ENCODE measurements around the gene TIPRL. TPM values are rescaled to one million over a fixed set of nuclear protein-coding genes. Genes with fewer than 3 reads are reported as not detected.
"Not testable (repeated sequence)": the region's sequence is repeated elsewhere in the genome, so short reads cannot be mapped to it uniquely, and the experiment has no call there.

Gene TIPRL
- polyA plus RNA-seq (ENCODE audit: insufficient read length in 4 of 4) = 10 to 100 TPM; 41.0 to 58.9 (median 56.3) TPM

- peak; percentile 87 to 95 (median 94) for DNase-seq (ENCODE audit: low read depth in 4 of 4, low spot score in 3 of 4)
Observed at GRCh38 chr1:168178638-168179437, at the start of gene TIPRL. TSS of gene TIPRL (plus strand) at chr1:168178962. CDS start at chr1:168179078, 116 bp downstream.

- no peak for DNase-seq (ENCODE audit: low read depth in 4 of 4, low spot score in 3 of 4)
Observed at GRCh38 chr1:168129933-168130332, 48.8 kb upstream of the TIPRL start.

- DNase-seq (ENCODE audit: low read depth in 4 of 4, low spot score in 3 of 4) = no peak
Observed at GRCh38 chr1:168134132-168134531, 44.6 kb upstream of the TIPRL start.

DNA sequence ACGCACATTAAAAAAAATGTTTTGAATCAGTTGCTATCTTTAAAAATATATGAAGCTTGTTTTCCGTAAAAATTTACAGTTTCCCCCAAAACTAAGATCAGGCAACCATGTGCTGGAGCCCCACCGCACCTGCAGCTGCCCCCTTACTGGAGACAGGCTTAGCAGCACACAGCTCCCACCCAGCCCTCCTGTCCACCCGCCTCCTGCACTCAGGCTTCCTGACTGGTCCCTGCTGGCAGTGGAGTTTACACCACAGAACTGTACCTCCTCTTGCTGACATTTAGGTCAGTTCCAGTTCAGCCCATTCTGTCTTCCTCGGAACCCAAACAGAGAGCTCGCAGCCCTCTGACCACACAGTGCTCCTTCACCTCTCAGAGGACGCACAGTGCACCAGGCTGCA is 44.1 kb upstream of the TIPRL start:
- DNase-seq (ENCODE audit: low read depth in 4 of 4, low spot score in 3 of 4) = no peak

GRCh38 chr1:168135116-168135920 is 43.4 kb upstream of the TIPRL start:
- no peak for DNase-seq (ENCODE audit: low read depth in 4 of 4, low spot score in 3 of 4)

- peak in 1 of 4 donors; percentile 14 for DNase-seq (ENCODE audit: low read depth in 4 of 4, low spot score in 3 of 4)
Observed at GRCh38 chr1:168135921-168136708, 42.6 kb upstream of the TIPRL start.

DNA sequence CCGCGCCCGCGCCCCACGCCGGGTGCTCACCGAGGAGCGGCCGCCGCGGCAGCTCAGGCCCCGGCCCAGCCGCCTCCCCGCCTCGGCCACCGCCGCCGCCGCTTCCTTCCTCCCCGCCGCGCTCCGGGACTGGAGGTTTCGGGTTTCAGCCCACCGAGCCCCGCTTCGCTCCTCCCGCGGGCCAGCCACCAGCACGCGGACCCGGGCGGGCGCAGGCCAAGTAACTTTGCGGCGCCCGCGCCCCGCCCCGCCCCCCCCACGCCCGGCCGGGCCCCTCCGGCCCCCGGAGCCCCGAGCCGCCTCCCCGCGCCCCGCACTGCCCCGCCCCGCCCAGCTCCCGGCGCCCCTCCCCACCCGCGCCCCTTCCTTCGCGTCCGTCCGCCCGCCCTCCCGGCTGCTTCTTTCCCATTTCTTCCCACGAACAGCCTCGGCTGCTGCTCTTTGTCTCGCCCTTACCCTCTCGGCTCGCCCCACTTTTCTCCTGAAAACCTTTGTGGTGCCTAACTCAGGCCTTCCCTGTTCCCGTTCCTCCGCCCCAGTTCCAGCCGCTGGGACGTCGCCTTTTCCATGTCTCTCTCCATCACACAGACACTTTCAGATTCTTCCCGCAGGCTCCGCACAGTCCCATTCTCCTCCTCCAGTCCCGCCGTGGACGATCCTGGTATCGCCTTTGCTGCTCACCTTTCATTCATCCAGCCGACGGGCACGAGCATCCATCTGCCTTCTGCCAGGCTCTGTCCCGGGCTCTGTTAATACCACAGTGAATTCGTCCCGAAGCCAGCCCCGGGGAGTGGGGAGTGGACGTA is 41.9 kb upstream of the TIPRL start, which contains the start of gene GPR161:
Gene GPR161, minus strand, starts transcription at position 222 of the 806 bp plus-strand sequence. CDS start 32,080 bp downstream, outside the sequence.
- peak in 1 of 4 donors; percentile 25 for DNase-seq (ENCODE audit: low read depth in 4 of 4, low spot score in 3 of 4)

- no peak for DNase-seq (ENCODE audit: low read depth in 4 of 4, low spot score in 3 of 4)
Observed at GRCh38 chr1:168137515-168137821, 41.3 kb upstream of the TIPRL start.

- no peak for DNase-seq (ENCODE audit: low read depth in 4 of 4, low spot score in 3 of 4)
Observed at GRCh38 chr1:168138134-168138533, 40.6 kb upstream of the TIPRL start.

- DNase-seq (ENCODE audit: low read depth in 4 of 4, low spot score in 3 of 4) = no peak
Observed at GRCh38 chr1:168139070-168139469, 39.7 kb upstream of the TIPRL start.

- no peak for DNase-seq (ENCODE audit: low read depth in 4 of 4, low spot score in 3 of 4)
Observed at GRCh38 chr1:168141871-168142385, 36.8 kb upstream of the TIPRL start.

DNA sequence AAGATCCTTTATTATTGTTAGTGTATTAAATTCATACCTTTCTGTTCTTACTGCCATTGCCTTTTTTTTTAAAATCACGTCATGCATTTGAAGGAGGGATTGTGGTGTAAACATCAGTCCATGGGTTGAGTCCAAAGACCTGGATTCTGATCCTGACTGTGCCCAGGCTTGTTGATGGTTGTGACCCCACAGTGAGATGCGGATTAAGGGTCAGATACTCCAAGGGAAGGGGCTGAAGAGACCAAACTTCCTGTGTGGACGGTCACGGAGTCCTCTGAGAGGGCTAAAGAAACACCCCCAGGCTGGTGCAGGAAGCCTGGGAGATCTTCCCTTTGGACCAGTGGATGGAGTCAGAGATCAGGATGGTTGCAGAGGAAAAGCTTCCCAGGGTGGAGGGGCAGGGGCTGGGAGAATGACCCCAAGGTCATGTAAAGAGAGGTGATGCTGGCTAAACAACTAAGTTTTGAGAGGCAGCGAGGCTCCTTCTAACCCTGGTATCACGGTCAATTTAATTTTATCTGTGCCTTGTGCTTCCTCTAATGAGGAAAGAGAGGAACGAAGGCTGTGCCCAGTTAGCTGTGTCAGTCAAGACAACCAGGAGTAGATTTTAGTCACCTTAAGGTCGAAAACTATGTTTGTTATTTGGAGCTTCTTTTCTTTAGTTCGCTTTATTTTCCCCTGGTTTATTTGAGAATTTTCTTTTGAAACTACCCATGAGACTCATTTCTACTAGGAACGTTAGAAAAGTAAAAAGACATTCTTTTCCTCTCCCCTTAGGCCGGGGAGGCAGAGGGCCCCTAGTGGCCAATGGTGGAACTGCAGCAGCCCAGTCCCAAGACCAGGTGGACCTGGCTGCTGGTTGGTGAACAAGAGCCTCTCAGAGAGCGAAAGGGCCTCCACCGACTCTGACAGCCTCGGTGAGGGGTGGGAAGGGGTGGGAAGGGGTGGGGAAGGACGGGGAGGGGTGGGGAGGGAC is 33.3 kb upstream of the TIPRL start:
- peak in 3 of 4 donors; percentile 70 to 76 (median 75) for DNase-seq (ENCODE audit: low read depth in 4 of 4, low spot score in 3 of 4)

DNA sequence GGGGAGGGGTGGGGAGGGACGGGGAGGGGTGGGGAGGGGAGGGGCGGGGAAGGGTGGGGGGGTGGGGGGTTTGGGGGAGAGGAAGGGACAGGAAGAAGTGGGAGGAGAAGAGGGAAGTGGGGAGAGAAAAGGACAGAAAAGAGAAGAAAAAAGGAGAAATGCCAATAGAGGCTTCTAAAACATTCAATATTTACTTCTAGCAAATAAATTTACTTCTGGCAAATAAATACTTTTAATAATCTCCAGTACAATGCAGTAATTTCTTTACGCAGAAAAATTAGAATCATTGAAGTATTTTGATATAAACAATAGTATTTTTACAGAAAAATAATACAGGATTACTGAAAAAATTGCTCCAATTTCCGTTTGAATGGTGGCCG is 32.6 kb upstream of the TIPRL start:
- no peak for DNase-seq (ENCODE audit: low read depth in 4 of 4, low spot score in 3 of 4)

DNA sequence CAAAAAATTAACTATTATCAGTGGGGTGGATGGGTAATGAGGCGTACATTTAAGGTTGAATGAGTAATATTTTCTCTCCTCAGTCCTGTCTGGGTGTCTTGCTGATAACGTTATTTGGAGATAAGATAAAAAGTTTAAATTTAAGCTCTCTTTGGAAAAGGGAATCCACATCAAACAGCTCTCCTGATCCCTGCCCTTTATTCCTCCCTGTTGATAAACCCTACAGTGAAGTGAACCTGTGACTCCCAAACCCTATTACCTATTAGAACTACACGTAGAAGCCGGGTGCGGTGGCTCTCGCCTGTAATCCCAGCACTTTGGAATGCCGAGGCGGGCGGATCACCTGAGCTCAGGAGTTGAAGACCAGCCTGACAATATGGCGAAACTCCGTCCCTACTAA is 32.1 kb upstream of the TIPRL start:
- DNase-seq (ENCODE audit: low read depth in 4 of 4, low spot score in 3 of 4) = no peak

DNA sequence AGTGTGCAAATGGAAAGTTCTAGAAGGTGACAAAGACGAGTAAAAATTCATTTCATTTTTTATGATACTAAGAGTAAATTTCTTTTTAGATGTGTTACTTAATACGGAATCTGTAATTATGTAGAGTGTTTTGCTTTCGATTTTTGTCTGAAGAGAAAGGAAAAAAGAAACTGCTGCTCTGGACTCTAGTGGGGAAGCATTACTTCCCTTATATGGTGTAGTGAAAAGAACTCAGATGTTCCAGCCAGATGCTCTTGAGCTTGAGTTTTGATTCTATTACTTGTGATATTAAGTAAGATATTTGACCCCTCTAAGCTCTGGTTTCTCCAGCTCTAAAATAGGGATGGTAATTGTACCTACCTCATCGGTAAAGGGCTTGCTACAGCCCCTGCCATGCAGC is 29.8 kb upstream of the TIPRL start:
- DNase-seq (ENCODE audit: low read depth in 4 of 4, low spot score in 3 of 4) = no peak

DNA sequence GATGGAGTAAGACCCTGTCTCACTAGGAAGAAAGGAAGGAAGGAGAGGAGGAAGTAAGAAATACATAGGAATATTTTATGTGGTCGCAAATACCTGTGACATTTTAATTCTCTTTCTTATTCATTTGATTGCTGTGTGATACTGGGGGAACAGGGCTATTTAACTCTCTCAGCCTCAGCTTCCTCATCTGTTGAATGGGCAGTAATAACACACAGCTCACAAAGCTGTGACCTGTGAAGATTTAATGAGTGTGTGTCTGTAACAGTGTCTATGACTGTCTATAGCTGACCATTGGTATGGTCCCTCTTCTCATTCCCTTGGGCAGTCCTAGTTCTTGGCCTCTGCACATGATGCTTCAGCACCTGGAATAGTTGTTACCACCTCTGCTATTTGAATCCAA is 28.5 kb upstream of the TIPRL start:
- no peak for DNase-seq (ENCODE audit: low read depth in 4 of 4, low spot score in 3 of 4)

DNA sequence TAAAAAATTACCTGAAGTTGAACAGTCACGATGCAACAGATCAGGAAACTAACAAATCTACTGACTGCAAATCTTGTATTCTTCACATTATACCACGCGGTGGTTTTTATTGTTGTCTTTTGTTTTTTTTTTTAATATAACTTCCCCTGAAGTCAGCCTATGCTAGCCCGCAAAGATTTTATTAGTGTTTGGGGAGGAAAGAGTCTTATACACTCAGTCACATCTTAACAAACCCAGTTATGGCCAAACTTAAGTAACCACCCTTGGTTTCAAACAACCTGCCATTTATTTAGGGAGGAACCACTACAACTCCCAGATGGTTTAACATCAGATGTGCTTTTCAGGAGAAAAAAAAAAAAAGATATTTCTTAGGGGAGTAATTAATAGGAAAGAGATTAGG is 26.8 kb upstream of the TIPRL start:
- no peak for DNase-seq (ENCODE audit: low read depth in 4 of 4, low spot score in 3 of 4)

DNA sequence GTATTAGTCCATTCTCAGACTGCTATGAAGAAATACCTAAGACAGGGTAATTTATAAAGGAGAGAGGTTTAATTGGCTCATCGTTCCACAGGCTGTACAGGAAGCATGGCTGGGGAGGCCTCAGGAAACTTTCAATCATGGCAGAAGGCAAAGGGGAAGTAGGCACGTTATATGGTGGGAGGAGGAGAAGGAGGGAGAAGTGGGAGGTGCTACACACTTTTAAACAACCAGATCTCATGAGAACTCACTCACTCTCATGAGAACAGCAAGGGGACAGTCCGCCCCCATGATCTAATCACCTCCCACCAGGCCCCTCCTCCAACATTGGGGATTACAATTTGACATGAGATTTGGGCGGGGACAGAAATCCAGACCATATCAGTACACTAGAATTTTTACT is 24.1 kb upstream of the TIPRL start:
- not testable (repeated sequence) for DNase-seq (ENCODE audit: low read depth in 4 of 4, low spot score in 3 of 4)

- no peak for DNase-seq (ENCODE audit: low read depth in 4 of 4, low spot score in 3 of 4)
Observed at GRCh38 chr1:168155910-168156309, 22.9 kb upstream of the TIPRL start.

Measured in right renal pelvis (tissue), 4 donors.